Neuronal stem cell (in vitro differentiated cells): ENCODE data around the gene CHRM3.
"Not testable (repeated sequence)": the region's sequence is repeated elsewhere in the genome, so short reads cannot be mapped to it uniquely, and the experiment has no call there.

Experiments
- DNase-seq: peaks from one replicate; pipeline ENCODE4 v3.0.0-alpha.2; 2013; ENCODE audit warnings: low spot score
- H2AFZ ChIP-seq: one replicate; pipeline ENCODE4 v1.6.1; 2013; ENCODE audit warnings: mild to moderate bottlenecking, low read length, inconsistent platforms
- H2AK5ac ChIP-seq: 2 replicates; pipeline ENCODE4 v1.6.1; 2013; ENCODE audit warnings: low read depth, mild to moderate bottlenecking, inconsistent platforms, low read length, moderate library complexity, mixed read lengths
- H2BK120ac ChIP-seq: 2 replicates; pipeline ENCODE4 v1.6.1; 2013; ENCODE audit warnings: low read depth, mild to moderate bottlenecking, inconsistent platforms, low read length, moderate library complexity, mixed read lengths
- H2BK12ac ChIP-seq: one replicate; pipeline ENCODE4 v1.6.1; 2013; ENCODE audit warnings: low read length, inconsistent platforms
- H2BK15ac ChIP-seq: 2 replicates; pipeline ENCODE4 v1.6.1; 2013; ENCODE audit warnings: mild to moderate bottlenecking, low read length, inconsistent platforms, mixed read lengths
- H2BK5ac ChIP-seq: one replicate; pipeline ENCODE4 v1.6.1; 2013; ENCODE audit warnings: inconsistent platforms, mild to moderate bottlenecking, low read length, moderate library complexity
- H3K14ac ChIP-seq: one replicate; pipeline ENCODE4 v1.6.1; 2013; ENCODE audit warnings: low read length, inconsistent platforms
- H3K18ac ChIP-seq: 2 replicates; pipeline ENCODE4 v1.6.1; 2013; ENCODE audit warnings: low read length, inconsistent platforms
- H3K23ac ChIP-seq: 2 replicates; pipeline ENCODE4 v1.6.1; 2013; ENCODE audit warnings: low read depth, mild to moderate bottlenecking, mixed read lengths, low read length, inconsistent platforms; ENCODE audit not compliant: poor library complexity
- H3K27ac ChIP-seq: replicated peaks from 3 replicates; pipeline ENCODE4 v1.5.1; 2013; ENCODE audit warnings: low read length, inconsistent platforms
- H3K27me3 ChIP-seq, 3 experiments: 2 replicates each; pipeline ENCODE4 v1.6.1; 2013; ENCODE audit warnings: low read length in 3 of 3, mild to moderate bottlenecking in 2 of 3, inconsistent platforms in 1 of 3, low read depth in 1 of 3, mixed read lengths in 1 of 3, moderate library complexity in 1 of 3; ENCODE audit not compliant: control insufficient read depth in 3 of 3, insufficient read depth in 3 of 3
- H3K36me3 ChIP-seq, 2 donors: replicated peaks in 1 of 2; 2 replicates each; pipeline ENCODE4 v1.6.1; 2013; ENCODE audit warnings: low read length in 2 of 2; ENCODE audit not compliant: control insufficient read depth in 2 of 2, insufficient read depth in 2 of 2
- H3K4ac ChIP-seq: 2 replicates; pipeline ENCODE4 v1.6.1; 2013; ENCODE audit warnings: inconsistent platforms, mild to moderate bottlenecking, low read length, moderate library complexity
- H3K4me1 ChIP-seq, 2 donors: 1 replicate in 1 of 2; 2 replicates in 1 of 2; pipeline ENCODE4 v1.6.1; 2013; ENCODE audit warnings: low read length in 2 of 2, low read depth in 1 of 2; ENCODE audit not compliant: control insufficient read depth in 2 of 2, insufficient read depth in 1 of 2
- H3K4me2 ChIP-seq: one replicate; pipeline ENCODE4 v1.6.1; 2013; ENCODE audit warnings: mild to moderate bottlenecking, low read length, inconsistent platforms; ENCODE audit not compliant: insufficient read depth, poor library complexity, severe bottlenecking
- H3K4me3 ChIP-seq, 2 donors: 2 replicates each; pipeline ENCODE4 v1.5.1; 2013; ENCODE audit warnings: low read length in 2 of 2, mild to moderate bottlenecking in 2 of 2, inconsistent platforms in 1 of 2, moderate library complexity in 1 of 2
- H3K79me1 ChIP-seq: one replicate; pipeline ENCODE4 v1.6.1; 2013; ENCODE audit warnings: low read depth, mild to moderate bottlenecking, inconsistent platforms, low read length, moderate library complexity
- H3K9ac ChIP-seq: one replicate; pipeline ENCODE4 v1.6.1; 2013; ENCODE audit warnings: mild to moderate bottlenecking, low read depth, low read length, inconsistent platforms; ENCODE audit not compliant: poor library complexity
- H3K9me3 ChIP-seq, 2 donors: replicated peaks in 1 of 2; 2 replicates each; pipeline versions ENCODE3 to v1.6.1; 2013; ENCODE audit warnings: low read length in 2 of 2, mild to moderate bottlenecking in 2 of 2, inconsistent platforms in 1 of 2, low read depth in 1 of 2, mixed read lengths in 1 of 2, moderate library complexity in 1 of 2; ENCODE audit not compliant: control insufficient read depth in 2 of 2, insufficient read depth in 1 of 2
- H4K8ac ChIP-seq: one replicate; pipeline ENCODE4 v1.6.1; 2013; ENCODE audit warnings: low read depth, mild to moderate bottlenecking, inconsistent platforms, low read length, moderate library complexity
- H4K91ac ChIP-seq: one replicate; pipeline ENCODE4 v1.6.1; 2013; ENCODE audit warnings: low read length, low read depth, mild to moderate bottlenecking, inconsistent platforms; ENCODE audit not compliant: poor library complexity
- WGBS, 2 donors: extraction: QIAGEN DNeasy Blood & Tissue Kit; methylation state at CpG; one replicate each; pipeline ENCODE4 v1.1.7; 2013; ENCODE audit warnings: missing lambda C conversion rate in 2 of 2, mixed read lengths in 1 of 2; ENCODE audit not compliant: insufficient read length in 2 of 2, insufficient replicate concordance in 1 of 2; ENCODE audit errors: extremely low coverage in 2 of 2; 5-methylcytosine and 5-hydroxymethylcytosine counted together

CHRM3 gene

GRCh38 chr1:239368436-239369109, 17.8 kb upstream of the CHRM3 start:
- Histone ChIP-seq H3K36me3 (no peaks in the 10 kb centered on the region), H3K4me3 (no peak overlapping the region), H3K9me3 (peaks cover 0 to 2% of the 10 kb centered on the region in 2 donors), H3K4ac (no peak overlapping the region), H3K27ac (no peak overlapping the region), H2AK5ac (no peak overlapping the region), H3K23ac (no peak overlapping the region), H3K9ac (peak overlapping the region; percentile 30), H3K18ac (no peak overlapping the region), H2BK12ac (no peak overlapping the region), H3K27me3 (peaks cover 0 to 1% (median 0%) of the 10 kb centered on the region in 3 experiments), H2BK5ac (no peak overlapping the region), H4K8ac (no peak overlapping the region), H3K14ac (no peak overlapping the region), H3K4me2 (no peak overlapping the region), H4K91ac (no peak overlapping the region), H3K4me1 (peaks cover 0 to 2% of the 10 kb centered on the region in 2 donors), H2BK120ac (no peak overlapping the region), H2AFZ (no peak overlapping the region), H2BK15ac (no peak overlapping the region), H3K79me1 (no peaks in the 10 kb centered on the region)
- no CpG with 5 or more reads among the region's 7 CpGs for WGBS, 2 donors
- no peak for DNase-seq

DNA sequence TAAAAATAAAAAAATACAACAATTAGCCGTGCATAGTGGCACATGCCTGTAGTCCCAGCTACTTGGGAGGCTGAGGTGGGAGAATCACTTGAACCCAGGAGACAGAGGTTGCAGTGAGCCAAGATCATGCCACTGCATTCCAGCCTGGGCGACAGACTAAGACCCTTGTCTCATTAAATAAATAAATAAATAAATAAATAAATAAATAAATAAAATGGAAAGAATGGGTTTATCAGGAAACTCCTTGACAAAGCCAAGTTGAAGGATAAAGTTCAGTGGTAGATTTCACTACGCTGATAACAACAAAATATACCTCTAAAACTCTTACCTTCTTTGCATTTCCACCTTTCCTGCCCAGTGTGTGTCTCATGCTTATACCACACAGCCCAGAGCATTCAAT, 15.5 kb upstream of the CHRM3 start:
- not testable (repeated sequence) for H3K18ac ChIP-seq, H2BK15ac ChIP-seq, H2BK120ac ChIP-seq, H3K79me1 ChIP-seq, H3K4me1 ChIP-seq, H3K27ac ChIP-seq, H3K4ac ChIP-seq, H3K23ac ChIP-seq, H2BK12ac ChIP-seq, H3K4me3 ChIP-seq, H2AFZ ChIP-seq, H3K14ac ChIP-seq, H3K9ac ChIP-seq, H3K4me2 ChIP-seq, DNase-seq, H4K91ac ChIP-seq, H2AK5ac ChIP-seq, H3K27me3 ChIP-seq, H4K8ac ChIP-seq, H3K36me3 ChIP-seq, H2BK5ac ChIP-seq, H3K9me3 ChIP-seq
- WGBS, 2 donors = no CpG with 5 or more reads among the region's 3 CpGs

DNA sequence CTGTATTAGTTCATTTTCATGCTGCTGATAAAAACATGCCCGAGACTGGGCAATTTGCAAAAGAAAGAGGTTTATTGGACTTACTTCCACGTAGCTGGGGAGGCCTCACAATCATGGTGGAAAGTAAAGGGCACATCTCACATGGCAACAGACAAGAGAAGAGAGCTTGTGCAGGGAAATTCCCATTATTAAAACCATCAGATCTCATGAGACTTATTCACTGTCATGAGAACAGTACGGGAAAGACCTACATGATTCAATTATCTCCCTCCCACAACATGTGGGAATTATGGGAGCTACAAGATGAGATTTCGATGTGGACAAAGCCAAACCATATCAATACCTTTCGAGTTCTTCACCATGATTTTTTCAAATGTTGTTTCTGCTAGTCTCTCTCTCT, 3.7 kb upstream of the CHRM3 start:
- Histone ChIP-seq H3K14ac (no peak overlapping the region), H3K23ac (no peak overlapping the region), H3K9ac (no peak overlapping the region), H3K4me1 (peaks cover 0 to 3% of the 10 kb centered on the region in 2 donors), H2BK5ac (no peak overlapping the region), H3K36me3 (no peaks in the 10 kb centered on the region), H4K8ac (no peak overlapping the region), H3K4me3 (no peak overlapping the region), H2AK5ac (no peak overlapping the region), H3K27me3 (peaks cover 8 to 45% (median 9%) of the 10 kb centered on the region in 3 experiments), H3K18ac (no peak overlapping the region), H3K27ac (no peak overlapping the region), H2AFZ (no peak overlapping the region), H3K4me2 (no peak overlapping the region), H3K4ac (no peak overlapping the region), H3K79me1 (no peaks in the 10 kb centered on the region), H4K91ac (no peak overlapping the region), H2BK120ac (no peak overlapping the region), H2BK12ac (no peak overlapping the region), H3K9me3 (no peaks in the 10 kb centered on the region), H2BK15ac (no peak overlapping the region)
- no peak for DNase-seq
- no CpG with 5 or more reads among the region's 5 CpGs for WGBS, 2 donors

GRCh38 chr1:239383714-239384113, 2.7 kb upstream of the CHRM3 start:
- Histone ChIP-seq H3K4ac (no peak overlapping the region), H3K4me3 (no peak overlapping the region), H2AK5ac (no peak overlapping the region), H2BK120ac (no peak overlapping the region), H2BK15ac (no peak overlapping the region), H3K36me3 (no peaks in the 10 kb centered on the region), H3K9ac (no peak overlapping the region), H4K8ac (no peak overlapping the region), H3K23ac (no peak overlapping the region), H2AFZ (no peak overlapping the region), H4K91ac (no peak overlapping the region), H3K4me2 (no peak overlapping the region), H3K9me3 (no peaks in the 10 kb centered on the region), H3K27ac (no peak overlapping the region), H3K27me3 (peaks cover 11 to 55% (median 17%) of the 10 kb centered on the region in 3 experiments), H3K18ac (no peak overlapping the region), H3K79me1 (no peaks in the 10 kb centered on the region), H2BK12ac (no peak overlapping the region), H3K4me1 (peaks cover 0 to 6% of the 10 kb centered on the region in 2 donors), H2BK5ac (no peak overlapping the region), H3K14ac (no peak overlapping the region)
- no CpG with 5 or more reads among the region's 3 CpGs for WGBS, 2 donors
- no peak for DNase-seq
